DMS114 treated with DMSO at 0.1 percent for 48 hours (cell line): Measurements from ENCODE around the gene CDH6.
A peak's percentile ranks its signal among the peaks of the same experiment; 100 is the strongest.

Source experiments
- DNase-seq: peaks from one replicate; lab custom pipeline; 2025; ENCODE audit not compliant: unreplicated experiment; lab: John Stamatoyannopoulos, UW

The CDH6 gene

GRCh38 chr5:31193591-31194467 is at the start of gene CDH6:
TSS of gene CDH6 (plus strand) at chr5:31193686. CDS start at chr5:31267474, 73,788 bp downstream.
- DNase-seq: no peak

- no peak for DNase-seq
These were observed 49.1 kb upstream of the CDH6 start for GRCh38 chr5:31144364-31144763.

DNA sequence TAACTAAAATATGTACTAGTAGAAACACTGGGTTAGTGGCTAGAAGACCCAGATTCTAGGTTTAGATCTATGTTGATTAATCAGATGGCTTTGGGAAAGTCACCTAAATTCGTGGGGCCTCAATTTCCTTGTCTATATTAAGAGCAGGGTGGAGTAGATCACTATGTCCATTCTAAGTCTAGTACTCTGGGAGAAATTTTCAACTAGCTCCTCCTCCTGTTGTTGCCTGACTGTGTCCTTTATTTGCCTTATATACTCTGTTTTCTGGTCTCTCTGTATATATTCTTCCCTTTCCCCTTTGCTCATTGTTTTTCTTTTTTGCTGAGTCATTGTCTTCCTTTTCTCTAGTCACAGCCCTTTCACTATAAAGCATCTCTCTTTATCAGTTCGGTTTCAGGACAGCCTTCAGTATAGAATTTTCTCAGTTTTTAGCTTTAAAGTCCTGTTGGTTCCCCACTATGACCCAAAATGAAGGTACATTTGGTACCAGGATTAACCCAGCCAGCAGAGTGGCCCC is 44.5 kb upstream of the CDH6 start:
- no peak for DNase-seq

DNA sequence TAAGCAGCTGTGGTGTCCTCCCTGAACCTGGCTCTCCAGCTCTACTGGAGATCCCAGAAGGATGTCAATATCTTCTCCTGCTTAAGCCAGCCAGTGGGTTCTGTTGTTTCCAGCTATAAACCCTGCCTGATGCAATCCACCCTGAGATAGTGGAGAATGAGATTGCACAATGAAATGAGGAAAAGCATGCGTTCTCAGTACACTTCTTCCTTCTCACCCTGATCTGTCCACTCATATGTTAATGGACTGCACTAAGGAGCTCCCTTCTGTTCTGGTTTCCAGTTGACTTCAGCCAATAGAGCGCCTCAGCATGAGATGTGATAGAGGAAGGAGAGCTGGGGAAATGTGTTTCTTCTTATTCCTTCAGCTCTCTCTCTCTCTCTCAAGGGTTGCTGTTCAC is 40.0 kb upstream of the CDH6 start:
- no peak for DNase-seq

GRCh38 chr5:31156631-31157160 is 36.8 kb upstream of the CDH6 start:
- DNase-seq: no peak

- DNase-seq: no peak
These were observed 35.8 kb upstream of the CDH6 start for GRCh38 chr5:31157720-31158119.

- no peak for DNase-seq
These were observed 34.8 kb upstream of the CDH6 start for GRCh38 chr5:31158686-31159085.

- no peak for DNase-seq
These were observed 31.7 kb upstream of the CDH6 start for GRCh38 chr5:31161781-31162181.

GRCh38 chr5:31165729-31166128 is 27.8 kb upstream of the CDH6 start:
- no peak for DNase-seq

- no peak for DNase-seq
These were observed 24.1 kb upstream of the CDH6 start for GRCh38 chr5:31169379-31169778.

DNA sequence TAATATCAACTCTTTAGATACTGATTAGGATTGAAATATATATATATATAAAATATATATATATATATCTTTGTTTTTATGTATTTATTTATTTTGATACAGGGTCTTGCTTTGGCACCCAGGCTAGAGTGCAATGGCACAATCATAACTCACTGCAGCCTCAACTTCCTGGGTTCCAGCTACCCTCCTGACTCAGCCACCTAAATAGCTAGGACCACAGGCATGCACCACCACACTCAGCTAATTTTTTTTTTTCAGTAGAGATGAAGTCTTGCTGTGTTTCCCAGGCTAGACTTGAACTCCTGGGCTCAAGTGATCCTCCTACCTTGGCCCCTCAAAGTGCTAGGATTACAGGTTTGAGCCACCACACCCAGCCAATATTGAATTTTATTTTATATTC is 20.6 kb upstream of the CDH6 start:
- DNase-seq: no peak

DNA sequence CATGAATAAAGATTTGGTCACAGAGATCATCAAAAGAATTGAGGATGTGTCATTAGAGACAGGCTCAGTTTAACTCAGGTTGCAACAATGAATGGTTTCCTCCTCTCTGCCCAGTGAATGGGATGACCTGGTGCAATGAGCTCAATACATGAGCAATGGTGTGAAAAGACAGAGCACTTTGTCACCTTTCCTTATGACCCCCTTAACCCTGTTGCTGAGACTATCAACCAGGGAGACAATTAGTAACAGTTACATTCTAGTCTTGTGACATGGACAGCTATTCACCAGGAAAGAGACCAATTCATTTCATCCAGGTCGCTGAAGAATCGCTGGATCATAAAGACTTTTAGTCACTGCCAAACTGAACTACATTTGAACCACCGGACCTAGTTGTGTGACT is 19.9 kb upstream of the CDH6 start:
- no peak for DNase-seq

GRCh38 chr5:31181376-31181987 is 12.0 kb upstream of the CDH6 start:
- no peak for DNase-seq

DNA sequence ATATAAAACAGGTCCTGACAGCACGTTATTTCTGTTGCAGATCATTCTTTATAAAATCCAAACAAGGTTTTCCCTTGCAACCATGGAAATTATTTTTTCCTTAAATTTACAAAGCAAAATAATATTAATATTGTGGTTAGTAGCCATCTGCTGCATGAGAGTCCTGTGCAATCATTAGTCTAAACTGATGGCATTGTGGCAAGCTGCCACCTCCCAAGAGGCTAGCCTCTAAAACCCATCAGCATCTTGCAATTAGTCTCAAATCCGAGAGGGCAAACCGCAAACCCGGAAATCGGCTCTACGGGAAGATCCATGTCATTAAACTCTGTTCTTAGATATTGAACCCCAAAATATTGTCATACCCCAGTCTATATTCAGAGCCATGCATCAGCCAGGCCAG is 11.3 kb upstream of the CDH6 start:
- DNase-seq: no peak

- DNase-seq: no peak
These were observed 7.5 kb upstream of the CDH6 start for GRCh38 chr5:31185951-31186350.

GRCh38 chr5:31186672-31187267 is 6.7 kb upstream of the CDH6 start:
- peak; percentile 17 for DNase-seq

DNA sequence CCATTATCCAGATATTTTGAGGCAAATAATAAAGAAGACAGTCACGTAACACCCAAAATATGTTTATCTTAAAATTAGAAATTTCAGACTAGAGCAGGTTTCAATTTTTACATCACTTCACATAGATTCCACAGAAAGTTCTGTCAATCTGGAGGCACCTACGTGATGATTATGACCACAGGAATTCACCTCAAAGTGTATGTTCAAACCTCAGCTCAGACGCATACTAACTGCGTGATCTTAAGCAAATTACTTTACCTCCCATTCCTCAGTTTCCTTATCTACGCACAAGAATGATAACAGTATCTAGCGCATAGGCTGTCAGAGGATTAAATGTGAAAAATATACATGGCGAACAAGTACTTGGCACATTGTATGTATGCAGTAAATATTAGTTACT is 5.9 kb upstream of the CDH6 start:
- no peak for DNase-seq

GRCh38 chr5:31192442-31192841 is 1.0 kb upstream of the CDH6 start:
- no peak for DNase-seq

DNA sequence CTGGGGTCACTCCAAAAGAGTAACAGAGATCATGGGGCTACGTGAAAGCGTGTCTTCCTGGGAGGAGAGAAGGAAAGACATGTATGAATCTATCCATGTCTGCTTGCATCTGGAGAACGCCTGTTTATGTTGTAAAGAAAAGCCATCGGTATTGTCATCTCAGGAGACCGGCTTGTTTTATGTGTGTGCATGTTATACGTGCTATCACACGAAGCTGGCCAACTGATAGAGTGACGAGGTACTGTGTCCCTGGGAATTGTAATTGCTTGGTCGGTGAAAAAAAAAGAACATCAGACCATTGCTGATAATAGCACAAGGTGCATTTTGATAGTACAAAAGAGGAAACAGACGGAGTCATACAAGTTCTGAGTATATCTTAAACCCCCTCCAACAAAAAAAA is 370 bp upstream of the CDH6 start:
- no peak for DNase-seq

DNA sequence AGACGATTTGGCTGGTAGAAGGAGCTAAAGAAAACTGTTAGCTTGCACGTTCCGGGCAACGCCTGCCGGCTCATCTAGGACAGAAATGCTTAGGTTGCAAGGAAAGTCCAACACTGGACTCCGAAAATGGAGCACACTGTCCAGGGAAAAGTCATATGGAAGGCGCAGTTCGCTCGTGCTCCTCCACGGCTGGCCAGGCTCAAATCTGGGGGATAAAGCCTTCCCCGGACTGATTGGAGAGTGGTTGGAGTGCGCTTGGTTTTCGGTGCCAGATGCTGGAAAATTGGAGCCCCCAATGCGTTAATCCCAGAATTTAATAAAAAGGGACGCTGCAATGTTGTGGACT is 955 bp downstream of the CDH6 start:
- no peak for DNase-seq

DNA sequence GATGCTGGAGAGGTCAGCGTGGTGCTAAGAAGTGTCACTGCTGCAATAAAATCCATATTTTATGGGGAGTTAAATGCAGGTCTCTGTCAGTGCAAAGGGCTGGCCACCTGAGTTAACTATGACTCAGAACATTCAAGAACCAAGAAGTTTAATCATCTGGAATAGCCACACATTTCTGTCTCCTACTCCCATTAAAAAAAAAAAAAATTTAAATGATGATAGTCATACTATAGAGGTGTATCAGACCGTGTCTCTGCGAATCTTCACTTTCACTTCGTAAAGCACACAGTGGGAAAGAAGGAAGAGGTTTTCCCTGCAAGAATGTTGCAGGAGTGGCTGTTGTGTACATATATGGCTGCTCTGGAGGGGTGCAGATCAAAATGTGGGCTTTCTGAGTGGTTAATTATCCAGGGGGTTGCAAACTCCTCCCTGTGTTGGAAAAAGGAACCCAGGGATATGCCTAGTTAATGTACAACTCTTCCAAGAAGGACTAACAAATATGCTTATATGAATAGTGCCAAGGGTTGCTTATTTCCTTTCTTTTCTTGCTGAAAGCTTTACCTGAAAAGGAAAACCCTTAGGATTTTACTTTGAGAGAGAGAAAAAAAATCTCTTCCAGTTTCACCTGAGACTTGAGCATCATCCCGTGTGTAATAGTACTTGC is 1.5 kb downstream of the CDH6 start:
- DNase-seq: no peak
